ENCODE results near the gene SCNN1B. TPM values are rescaled to one million over a fixed set of nuclear protein-coding genes. Genes with fewer than 3 reads are reported as not detected.
A peak's percentile ranks its signal among the peaks of the same experiment; 100 is the strongest.
"Not testable (repeated sequence)": the region's sequence is repeated elsewhere in the genome, so short reads cannot be mapped to it uniquely, and the experiment has no call there.

Gene SCNN1B
- total RNA-seq, 4 donors from 2014 or later = 0.66 to 2.7 (median 2.2) TPM

GRCh38 chr16:23359092-23359760, 57.1 kb downstream of the SCNN1B start:
- 69 to 76% methylated on average over 8 of the region's 8 CpGs for WGBS, 2 donors
- H3K4me1 ChIP-seq = no peaks in the 10 kb centered on the region
- H3K27me3 ChIP-seq = no peaks in the 10 kb centered on the region
- no peak overlapping the region for H3K4me3 ChIP-seq
- H3K27ac ChIP-seq = no peak overlapping the region
- no peaks in the 10 kb centered on the region for H3K9me3 ChIP-seq
- no peak for DNase-seq (ENCODE audit: low spot score in 2 of 2)
- no peak for TF ChIP-seq EP300 (IDR thresholded peaks at IDR 0.05)
- no peak for TF ChIP-seq CTCF (IDR thresholded peaks at IDR 0.05)
- no peak for TF ChIP-seq POLR2A (IDR thresholded peaks at IDR 0.05)
- H3K36me3 ChIP-seq = no peaks in the 10 kb centered on the region

DNA sequence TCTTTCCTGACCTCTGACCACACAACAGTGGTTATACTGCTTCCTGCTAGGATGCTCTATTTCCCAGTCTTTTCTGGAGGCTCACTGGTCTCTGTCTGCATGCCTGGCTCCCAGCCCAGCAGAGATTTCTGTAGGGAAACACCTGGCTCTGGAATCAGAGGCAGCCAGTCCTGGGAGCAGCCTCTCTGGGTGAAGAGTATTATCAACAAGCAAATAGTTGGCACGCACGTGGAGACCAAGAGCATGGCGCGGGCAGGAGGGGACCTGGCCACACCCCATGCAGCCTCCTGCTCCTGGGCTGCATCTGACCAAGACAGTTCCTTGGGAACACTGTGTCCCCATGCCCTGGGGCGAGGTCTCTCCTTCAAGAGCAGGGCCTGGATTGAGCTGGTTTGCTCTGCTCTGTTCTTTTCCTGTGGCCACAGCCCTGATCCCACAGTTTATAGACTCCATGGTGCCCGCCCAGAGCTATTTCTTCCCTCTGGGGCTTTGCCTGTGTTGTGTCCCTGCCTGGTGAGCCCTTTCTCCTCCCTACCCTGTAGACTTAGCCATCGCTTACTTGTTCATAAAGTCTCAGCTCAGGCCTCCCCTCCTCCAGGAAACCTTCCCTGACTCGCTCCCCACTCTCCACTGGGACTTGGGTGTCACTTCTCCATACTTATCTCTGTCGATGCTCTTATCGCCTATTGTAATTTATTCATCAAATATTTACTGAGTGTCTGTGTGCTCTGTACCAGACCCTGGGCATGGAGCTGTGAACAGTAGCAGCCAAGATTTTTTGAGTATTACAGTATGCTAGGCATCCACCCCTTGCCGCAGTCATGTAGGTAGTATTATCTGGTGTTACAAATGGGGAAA, 60.6 kb downstream of the SCNN1B start:
- no peaks in the 10 kb centered on the region for H3K9me3 ChIP-seq
- TF ChIP-seq EP300 (IDR thresholded peaks at IDR 0.05) (no peak), CTCF (IDR thresholded peaks at IDR 0.05) (no peak), POLR2A (IDR thresholded peaks at IDR 0.05) (no peak)
- H3K36me3 ChIP-seq = no peaks in the 10 kb centered on the region
- peak overlapping the region; percentile 13 to 67 (median 54) for H3K27ac ChIP-seq
- no peak overlapping the region for H3K4me3 ChIP-seq
- H3K4me1 ChIP-seq = no peaks in the 10 kb centered on the region
- 73 to 75% methylated on average over 11 of the region's 11 CpGs for WGBS, 2 donors
- peak; percentile 6 to 20 for DNase-seq (ENCODE audit: low spot score in 2 of 2)
- H3K27me3 ChIP-seq = no peaks in the 10 kb centered on the region

DNA sequence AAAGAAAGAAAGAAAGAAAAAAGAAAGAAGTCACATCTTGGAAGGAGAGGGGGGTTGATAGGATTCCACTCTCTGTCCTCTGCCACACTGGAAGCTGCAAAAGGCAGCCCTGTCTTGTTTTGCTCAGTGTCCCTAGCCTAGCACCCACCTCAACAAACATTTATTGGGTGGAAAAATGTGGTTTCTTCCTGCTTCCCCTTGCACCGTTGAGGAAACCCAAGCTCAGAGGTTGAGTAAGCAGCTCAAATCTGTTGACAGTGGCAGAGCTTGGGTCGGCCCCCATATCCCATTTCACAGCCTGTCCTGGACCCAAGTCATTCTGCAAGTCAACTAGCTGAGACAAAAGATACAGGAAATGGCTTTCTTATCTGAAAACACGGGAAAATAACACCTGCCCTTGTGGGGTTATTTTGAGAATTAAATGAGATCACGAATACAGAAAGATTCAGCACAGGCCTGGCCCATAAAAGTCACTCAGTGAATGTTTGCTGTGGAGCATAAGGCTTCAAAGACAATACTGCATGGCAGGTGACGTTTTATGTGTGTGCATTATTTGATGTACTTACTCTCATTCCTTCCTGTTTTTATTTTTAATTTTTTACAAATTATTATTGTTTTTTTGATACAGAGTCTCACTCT, 63.6 kb downstream of the SCNN1B start:
- TF ChIP-seq CTCF (IDR thresholded peaks at IDR 0.05) (no peak), EP300 (IDR thresholded peaks at IDR 0.05) (peak in 1 of 2 donors; percentile 27), POLR2A (IDR thresholded peaks at IDR 0.05) (no peak)
- no peak for DNase-seq (ENCODE audit: low spot score in 2 of 2)
- Histone ChIP-seq H3K36me3 (no peaks in the 10 kb centered on the region), H3K9me3 (no peaks in the 10 kb centered on the region), H3K4me3 (no peak overlapping the region), H3K4me1 (no peaks in the 10 kb centered on the region), H3K27ac (no peak overlapping the region), H3K27me3 (no peaks in the 10 kb centered on the region)
- WGBS, 2 donors = 29 to 36% methylated on average over 5 of the region's 5 CpGs

DNA sequence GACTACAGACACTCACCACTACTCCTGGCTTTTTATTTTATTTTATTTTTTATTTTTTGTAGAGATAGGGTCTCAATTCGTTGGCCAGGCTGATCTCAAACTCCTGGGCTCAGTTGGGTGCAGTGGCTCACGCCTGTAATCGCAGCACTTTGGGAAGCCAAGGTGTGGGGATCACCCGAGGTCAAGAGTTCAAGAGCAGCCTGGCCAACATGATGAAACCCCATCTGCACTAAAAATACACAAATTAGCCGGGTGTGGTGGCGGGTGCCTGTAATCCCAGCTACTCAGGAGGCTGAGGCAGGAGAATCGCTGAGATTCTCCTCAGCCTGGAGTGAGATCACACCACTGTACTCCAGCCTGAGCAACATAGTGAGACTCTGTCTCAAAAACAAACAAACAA, 64.2 kb downstream of the SCNN1B start:
- H3K9me3 ChIP-seq; H3K36me3 ChIP-seq; H3K4me3 ChIP-seq; H3K4me1 ChIP-seq; DNase-seq (ENCODE audit: low spot score in 2 of 2); H3K27me3 ChIP-seq; H3K27ac ChIP-seq: not testable (repeated sequence)
- WGBS, 2 donors = 77 to 80% methylated on average over 7 of the region's 7 CpGs

DNA sequence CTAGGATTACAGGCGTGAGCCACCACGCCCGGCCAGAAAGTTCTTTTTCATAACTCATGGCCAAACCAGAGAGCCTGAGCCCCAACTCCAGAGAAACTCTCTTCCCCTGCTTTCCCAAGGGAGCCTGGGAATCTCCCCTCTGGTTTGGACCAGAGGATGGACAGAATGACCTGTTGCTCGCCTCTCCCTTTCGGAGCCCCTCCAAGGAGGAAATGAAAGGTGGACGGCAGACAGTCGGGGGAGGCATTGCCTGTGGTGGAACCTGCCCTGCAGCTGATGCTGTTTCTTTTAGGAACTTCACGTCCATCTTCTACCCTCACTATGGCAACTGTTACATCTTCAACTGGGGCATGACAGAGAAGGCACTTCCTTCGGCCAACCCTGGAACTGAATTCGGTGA, 65.5 kb downstream of the SCNN1B start:
- Histone ChIP-seq H3K4me3 (no peak overlapping the region), H3K36me3 (no peaks in the 10 kb centered on the region), H3K4me1 (no peaks in the 10 kb centered on the region), H3K9me3 (no peaks in the 10 kb centered on the region), H3K27ac (no peak overlapping the region), H3K27me3 (no peaks in the 10 kb centered on the region)
- TF ChIP-seq CTCF (IDR thresholded peaks at IDR 0.05) = no peak
- WGBS, 2 donors = 82 to 83% methylated on average over 10 of the region's 10 CpGs
- no peak for DNase-seq (ENCODE audit: low spot score in 2 of 2)

Data from tibial nerve (tissue), 4 donors.